T-helper 17 cell (primary cell): Measurements from ENCODE around the gene TVP23C. TPM values are rescaled to one million over a fixed set of nuclear protein-coding genes. Genes with fewer than 3 reads are reported as not detected.

Experiments
- ATAC-seq: fragments of 150-1000 bp; cut with Tn5 transposase; 2 replicates; pipeline ENCODE4 v1.10.0; 2021; ENCODE audit warnings: mild to moderate bottlenecking, moderate library complexity
- DNase-seq, 3 donors: peaks; one replicate each; pipeline versions ENCODE4 v3.0.0 to v3.0.0-alpha.2; 2020 to 2021
- H3K9me3 ChIP-seq: one replicate; pipeline ENCODE4 v1.7.0; 2013; ENCODE audit warnings: low read length, mild to moderate bottlenecking; ENCODE audit not compliant: control insufficient read depth, poor library complexity, severe bottlenecking
- H3K27ac Mint-ChIP-seq: one replicate; pipeline ENCODE4 v1.8.0; 2022; ENCODE audit warnings: mild to moderate bottlenecking, moderate library complexity, mixed read lengths
- H3K27me3 Mint-ChIP-seq: one replicate; pipeline ENCODE4 v1.8.0; 2022; ENCODE audit warnings: mixed read lengths
- H3K36me3 Mint-ChIP-seq: one replicate; pipeline ENCODE4 v1.8.0; 2022; ENCODE audit warnings: low read depth, mixed read lengths
- H3K4me1 Mint-ChIP-seq: one replicate; pipeline ENCODE4 v1.8.0; 2022; ENCODE audit warnings: mild to moderate bottlenecking, mixed read lengths
- H3K4me3 Mint-ChIP-seq: one replicate; pipeline ENCODE4 v1.8.0; 2022; ENCODE audit warnings: mild to moderate bottlenecking, moderate library complexity, mixed read lengths
- total RNA-seq, 4 donors: library from RNA in 2 of 4; stranded (reverse) in 2 of 4; gene quantifications; one replicate each; pipeline ENCODE4 v1.2.3 and lab custom pipeline; 2022 to 2026

Gene TVP23C
- total RNA-seq, 2 donors from 2014 or later: 18.2 to 21.8 TPM

DNA sequence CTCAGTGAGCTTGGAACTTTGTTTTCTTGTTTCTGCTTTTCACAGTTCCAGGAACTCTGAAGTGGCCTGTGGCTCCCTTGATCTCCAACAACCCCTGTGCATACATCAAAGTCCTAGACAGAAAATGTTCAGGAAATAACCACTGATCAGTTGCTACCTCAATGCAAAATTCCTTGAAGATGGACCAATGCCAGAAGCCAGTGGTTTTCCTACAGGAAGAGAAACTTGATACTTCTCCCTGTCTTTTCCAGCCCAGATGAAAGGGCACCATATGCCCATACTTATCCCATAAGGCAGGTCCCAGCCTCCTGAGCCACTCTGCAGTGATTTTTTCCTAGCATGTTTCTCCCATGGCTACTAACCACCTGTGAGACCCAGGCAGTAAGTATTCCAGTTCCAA is 83.6 kb downstream of the TVP23C start:
- DNase-seq (no peak), ATAC-seq (no peak)
- no peak overlapping the region for H3K4me3 Mint-ChIP-seq
- peaks cover 5% of the 10 kb centered on the region for H3K36me3 Mint-ChIP-seq
- peaks cover 3% of the 10 kb centered on the region for H3K4me1 Mint-ChIP-seq
- H3K27me3 Mint-ChIP-seq: no peaks in the 10 kb centered on the region
- H3K27ac Mint-ChIP-seq: no peak overlapping the region
- H3K9me3 ChIP-seq: no peaks in the 10 kb centered on the region

GRCh38 chr17:15478845-15479244 is 84.4 kb downstream of the TVP23C start:
- H3K9me3 ChIP-seq: no peaks in the 10 kb centered on the region
- Mint-ChIP-seq H3K27ac (no peak overlapping the region), H3K4me3 (no peak overlapping the region), H3K27me3 (no peaks in the 10 kb centered on the region), H3K4me1 (peaks cover 3% of the 10 kb centered on the region), H3K36me3 (peaks cover 7% of the 10 kb centered on the region)
- no peak for DNase-seq
- no peak for ATAC-seq

DNA sequence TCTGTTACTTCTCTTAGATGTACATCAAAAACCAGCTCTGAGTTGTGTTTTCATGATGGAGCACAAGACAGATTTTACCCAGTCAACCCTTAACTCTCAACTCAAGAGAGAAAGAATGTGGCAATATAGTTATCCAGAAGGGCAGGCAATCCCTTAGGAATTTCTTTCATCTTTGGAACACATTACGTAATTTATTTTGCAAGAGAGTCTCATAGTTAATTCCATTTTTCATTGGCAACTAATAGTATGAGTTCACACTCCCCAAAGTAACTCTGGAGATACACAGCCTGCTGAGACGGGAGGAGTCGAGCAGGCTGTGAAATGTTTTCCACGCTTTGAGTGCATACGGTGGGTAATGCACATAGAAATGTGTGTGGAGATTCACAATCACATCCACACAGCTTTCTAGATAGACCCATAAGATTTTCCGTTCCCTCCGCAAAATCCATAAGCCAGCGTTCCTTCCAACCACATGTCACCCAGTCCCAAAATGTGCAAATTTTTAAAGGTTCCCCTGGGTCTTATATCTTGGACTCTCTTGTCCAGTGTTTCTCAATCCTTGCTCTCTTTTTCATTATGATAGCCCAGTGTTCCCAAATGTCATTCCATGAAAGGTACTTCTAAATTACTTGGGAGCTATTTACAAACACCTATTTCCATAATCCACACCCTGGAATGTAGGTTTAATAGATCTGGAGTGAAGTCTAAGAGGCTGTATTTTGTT is 87.5 kb downstream of the TVP23C start:
- no peak for DNase-seq
- no peaks in the 10 kb centered on the region for H3K9me3 ChIP-seq
- Mint-ChIP-seq H3K4me1 (peaks cover 3% of the 10 kb centered on the region), H3K36me3 (peaks cover 7% of the 10 kb centered on the region), H3K27me3 (no peaks in the 10 kb centered on the region), H3K4me3 (no peak overlapping the region), H3K27ac (no peak overlapping the region)
- no peak for ATAC-seq

- DNase-seq (no peak), ATAC-seq (no peak)
- Mint-ChIP-seq H3K36me3 (peaks cover 7% of the 10 kb centered on the region), H3K4me1 (no peaks in the 10 kb centered on the region), H3K27ac (no peak overlapping the region), H3K27me3 (no peaks in the 10 kb centered on the region), H3K4me3 (no peak overlapping the region)
- no peaks in the 10 kb centered on the region for H3K9me3 ChIP-seq
Observed at GRCh38 chr17:15472891-15473290, 90.4 kb downstream of the TVP23C start.

DNA sequence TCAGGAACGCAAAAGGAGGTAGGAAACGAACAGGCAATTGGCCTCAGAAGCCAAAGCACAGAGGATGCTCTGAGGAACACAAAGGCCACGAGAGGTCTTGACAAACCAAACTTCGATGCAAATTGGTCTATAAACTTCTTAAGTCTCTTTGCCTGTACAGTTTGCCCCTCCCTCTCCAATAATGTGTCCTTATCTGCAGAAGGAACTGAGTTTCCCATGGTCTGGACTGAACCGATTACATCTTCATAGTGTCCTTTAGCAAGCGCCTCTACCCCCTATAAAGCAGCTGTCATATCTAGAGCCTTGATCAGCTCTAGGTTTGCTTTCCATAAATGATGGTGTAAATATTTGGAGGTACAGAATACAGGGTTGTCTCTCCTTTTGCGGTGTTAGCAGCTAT is 92.7 kb downstream of the TVP23C start:
- H3K9me3 ChIP-seq: no peaks in the 10 kb centered on the region
- H3K4me3 Mint-ChIP-seq: no peak overlapping the region
- ATAC-seq (no peak), DNase-seq (no peak)
- no peaks in the 10 kb centered on the region for H3K4me1 Mint-ChIP-seq
- H3K36me3 Mint-ChIP-seq: peaks cover 3% of the 10 kb centered on the region
- H3K27me3 Mint-ChIP-seq: no peaks in the 10 kb centered on the region
- H3K27ac Mint-ChIP-seq: no peak overlapping the region

DNA sequence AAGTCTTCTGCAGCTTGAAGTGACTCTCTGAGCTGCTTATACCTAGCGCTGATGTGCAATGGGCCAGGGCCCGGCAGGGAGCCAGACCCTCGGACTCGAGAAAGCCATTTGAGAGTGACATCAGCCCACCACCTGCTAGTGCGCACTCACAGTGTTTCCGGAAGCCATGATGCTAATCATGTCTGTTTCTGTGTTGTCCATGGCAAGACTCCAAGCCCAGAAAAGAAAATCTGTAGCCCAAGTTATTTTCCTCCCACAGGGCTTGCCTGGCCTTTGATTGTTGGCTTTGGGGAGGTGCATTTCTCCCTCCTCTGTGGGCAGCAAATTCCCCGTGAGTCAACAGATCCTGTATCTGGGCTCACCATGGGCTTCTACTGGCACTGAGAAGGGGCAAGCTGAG is 94.0 kb downstream of the TVP23C start:
- no peaks in the 10 kb centered on the region for H3K9me3 ChIP-seq
- Mint-ChIP-seq H3K4me1 (no peaks in the 10 kb centered on the region), H3K27ac (no peak overlapping the region), H3K4me3 (no peak overlapping the region), H3K27me3 (no peaks in the 10 kb centered on the region), H3K36me3 (no peaks in the 10 kb centered on the region)
- DNase-seq: no peak
- no peak for ATAC-seq

DNA sequence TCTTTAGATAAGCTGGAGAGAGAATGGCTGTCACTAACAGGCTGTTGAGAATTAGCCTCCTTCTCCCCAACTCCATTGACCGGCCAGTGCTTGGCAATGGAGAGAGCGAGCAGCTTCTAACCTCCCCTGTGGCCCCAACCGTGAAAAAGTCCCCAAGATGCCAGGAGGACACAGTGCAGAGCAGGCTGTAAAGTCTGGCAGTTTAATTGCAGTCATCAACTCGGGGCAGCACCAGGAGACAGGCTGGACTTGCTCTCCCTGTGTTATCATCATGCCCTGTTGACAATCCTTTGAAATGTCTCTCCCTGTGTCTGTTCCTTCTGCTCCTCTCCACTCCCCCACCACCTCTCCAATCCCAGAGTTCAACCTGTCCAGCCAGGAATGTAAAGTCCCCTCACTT is 95.2 kb downstream of the TVP23C start:
- DNase-seq (no peak), ATAC-seq (no peak)
- Mint-ChIP-seq H3K36me3 (no peaks in the 10 kb centered on the region), H3K4me3 (no peak overlapping the region), H3K27ac (no peak overlapping the region), H3K27me3 (no peaks in the 10 kb centered on the region), H3K4me1 (no peaks in the 10 kb centered on the region)
- no peaks in the 10 kb centered on the region for H3K9me3 ChIP-seq

- no peak for DNase-seq
- H3K27ac Mint-ChIP-seq: no peak within 1 kb of the TSS
- H3K27me3 Mint-ChIP-seq: no peaks in the 10 kb centered on the region
- no peak for ATAC-seq
- H3K36me3 Mint-ChIP-seq: no peaks in the 10 kb centered on the region
- H3K9me3 ChIP-seq: no peaks in the 10 kb centered on the region
- no peak within 1 kb of the TSS for H3K4me3 Mint-ChIP-seq
- H3K4me1 Mint-ChIP-seq: no peaks in the 10 kb centered on the region
Observed at GRCh38 chr17:15467592-15467991, 95.7 kb downstream of the TVP23C start, which contains the start of gene CDRT4. TSS of gene CDRT4 (minus strand) at chr17:15467621. CDS start at chr17:15440238, 27,383 bp downstream.

DNA sequence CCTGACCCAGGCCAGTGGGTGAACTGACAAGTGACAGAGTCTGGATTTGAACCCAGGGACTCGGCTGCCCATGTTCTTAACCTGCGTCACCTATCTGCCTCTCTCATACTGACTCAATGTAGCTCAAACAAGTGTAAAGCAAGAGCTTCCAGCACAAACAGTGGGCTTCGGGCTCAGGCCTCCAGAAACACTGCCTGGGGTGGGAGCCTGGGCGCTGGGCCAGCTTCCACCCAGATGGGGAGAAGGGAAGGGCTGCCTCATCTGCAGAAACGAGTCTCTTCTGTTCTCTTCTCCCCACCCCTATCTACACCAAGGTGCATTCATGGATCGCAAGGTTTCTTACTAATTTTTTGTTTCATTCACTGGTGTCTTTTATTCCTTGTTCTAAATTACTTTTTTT is 97.2 kb downstream of the TVP23C start:
- no peak for DNase-seq

GRCh38 chr17:15465045-15465701 is 98.1 kb downstream of the TVP23C start:
- DNase-seq: no peak
- no peaks in the 10 kb centered on the region for H3K9me3 ChIP-seq
- H3K4me3 Mint-ChIP-seq: no peak overlapping the region
- H3K4me1 Mint-ChIP-seq: no peaks in the 10 kb centered on the region
- H3K27me3 Mint-ChIP-seq: no peaks in the 10 kb centered on the region
- ATAC-seq: no peak
- no peak overlapping the region for H3K27ac Mint-ChIP-seq
- H3K36me3 Mint-ChIP-seq: no peaks in the 10 kb centered on the region

More for the DNA sequence above, 97.2 kb downstream of the TVP23C start:
- H3K4me3 Mint-ChIP-seq: no peak overlapping the region
- no peaks in the 10 kb centered on the region for H3K9me3 ChIP-seq
- ATAC-seq: no peak
- H3K27ac Mint-ChIP-seq: no peak overlapping the region
- no peaks in the 10 kb centered on the region for H3K36me3 Mint-ChIP-seq
- H3K4me1 Mint-ChIP-seq: no peaks in the 10 kb centered on the region
- no peaks in the 10 kb centered on the region for H3K27me3 Mint-ChIP-seq

DNA sequence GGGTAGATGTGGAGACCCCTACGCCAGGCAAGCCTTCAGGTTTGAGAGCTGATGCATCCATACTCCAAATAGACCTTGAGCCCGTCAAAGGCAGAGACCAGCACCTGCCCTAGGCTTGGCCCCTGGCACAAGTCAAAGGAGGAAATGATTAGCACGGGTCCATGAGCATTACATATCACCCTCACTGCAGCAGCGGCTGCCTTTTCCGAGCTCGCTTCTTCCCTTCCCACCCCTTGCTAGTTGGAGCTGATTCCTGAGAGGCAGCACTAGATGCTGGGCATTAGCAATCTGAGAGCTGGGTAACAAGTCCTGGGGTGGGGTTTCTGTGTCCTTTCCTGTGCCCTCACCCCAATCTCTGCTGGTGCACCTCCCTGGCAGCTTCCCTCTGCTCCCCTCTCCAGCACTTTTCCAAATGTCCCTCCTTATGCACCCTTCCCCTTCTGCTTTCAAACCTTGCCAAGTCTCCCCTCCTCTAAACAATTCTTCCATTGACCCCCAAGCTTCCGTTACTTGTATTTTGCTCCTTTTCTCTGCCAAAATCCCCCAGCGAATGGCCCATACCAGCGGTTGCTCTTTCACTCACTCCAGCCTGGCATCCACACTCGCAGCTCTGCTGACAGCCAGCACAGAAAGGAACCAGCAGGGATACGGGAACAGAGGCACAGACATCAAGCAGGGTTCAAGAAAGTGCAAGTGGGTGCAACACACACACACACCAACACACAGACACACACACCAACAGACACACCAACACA is 98.9 kb downstream of the TVP23C start:
- Mint-ChIP-seq H3K27me3 (no peaks in the 10 kb centered on the region), H3K27ac (no peak overlapping the region), H3K4me1 (no peaks in the 10 kb centered on the region), H3K36me3 (no peaks in the 10 kb centered on the region), H3K4me3 (no peak overlapping the region)
- ATAC-seq (no peak), DNase-seq (no peak)
- H3K9me3 ChIP-seq: no peaks in the 10 kb centered on the region

DNA sequence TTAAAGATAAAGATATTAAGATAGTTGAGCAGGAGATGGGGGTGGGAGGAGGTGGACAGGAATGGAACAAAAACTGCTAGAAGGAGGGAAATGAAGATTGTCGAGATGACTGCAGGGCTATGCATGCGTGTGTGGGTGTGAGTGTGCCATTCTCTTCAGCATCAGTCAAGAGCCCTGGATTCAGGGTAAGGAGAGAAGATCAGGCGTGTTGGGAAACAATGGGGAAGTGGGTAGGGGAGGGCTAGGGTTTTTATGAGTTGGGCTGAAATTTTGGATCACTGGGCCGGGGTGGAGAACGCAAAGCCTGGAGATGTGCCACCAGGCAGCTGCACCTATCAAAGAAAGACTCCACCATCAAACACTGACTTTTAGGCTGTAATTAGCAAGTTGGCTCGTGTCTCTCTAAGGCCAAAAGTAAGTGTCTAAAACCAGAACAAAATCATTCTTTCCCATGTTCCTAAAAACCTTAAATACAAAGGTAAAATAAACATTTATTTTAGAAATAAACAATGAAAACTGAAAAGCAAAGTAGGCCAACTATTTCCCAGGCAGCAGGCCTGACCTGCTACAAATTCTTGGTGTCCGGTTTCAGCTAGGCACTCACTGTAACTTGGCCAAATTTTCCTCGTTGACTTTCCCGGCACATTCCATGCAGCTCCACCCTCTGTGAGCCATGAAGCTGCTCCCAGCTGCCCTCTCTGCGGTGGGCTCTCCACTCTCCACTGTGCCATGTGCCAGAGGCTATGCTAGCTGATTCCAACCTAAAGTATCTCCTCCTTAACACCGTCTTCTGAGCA is 100.1 kb downstream of the TVP23C start:
- Mint-ChIP-seq H3K27ac (no peak overlapping the region), H3K27me3 (no peaks in the 10 kb centered on the region), H3K36me3 (no peaks in the 10 kb centered on the region), H3K4me3 (no peak overlapping the region), H3K4me1 (no peaks in the 10 kb centered on the region)
- no peaks in the 10 kb centered on the region for H3K9me3 ChIP-seq
- DNase-seq (no peak), ATAC-seq (no peak)

DNA sequence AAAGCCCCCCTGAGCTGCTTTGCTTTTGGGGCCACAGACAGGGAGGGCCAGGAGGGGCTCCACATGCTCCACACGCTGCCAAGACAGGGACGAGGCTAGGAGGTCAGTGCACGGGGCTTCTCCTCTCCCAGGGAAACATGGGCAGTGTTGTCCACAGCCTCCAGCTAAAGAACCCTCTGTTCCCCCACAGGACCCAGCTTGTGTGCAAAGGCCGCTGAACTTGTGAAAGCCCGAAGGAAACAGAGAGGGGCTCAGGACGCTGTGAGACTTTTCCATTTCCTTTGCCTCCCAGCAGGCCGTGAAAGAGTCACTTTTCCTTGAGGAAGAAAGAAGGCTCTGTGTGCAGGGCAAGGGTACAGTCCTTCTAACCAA is 105.6 kb downstream of the TVP23C start:
- no peaks in the 10 kb centered on the region for H3K27me3 Mint-ChIP-seq
- no peak overlapping the region for H3K27ac Mint-ChIP-seq
- H3K4me1 Mint-ChIP-seq: no peaks in the 10 kb centered on the region
- H3K4me3 Mint-ChIP-seq: no peak overlapping the region
- DNase-seq (no peak), ATAC-seq (no peak)
- peaks cover 4% of the 10 kb centered on the region for H3K36me3 Mint-ChIP-seq
- H3K9me3 ChIP-seq: peaks cover 3% of the 10 kb centered on the region
